H9 (cell line): Measurements from ENCODE around the gene VIPR2. TPM values are rescaled to one million over a fixed set of nuclear protein-coding genes. Genes with fewer than 3 reads are reported as not detected.

Experiments used
- DNase-seq: peaks from one replicate; pipeline ENCODE4 v3.0.0-alpha.2; 2017
- H2AFZ ChIP-seq: one replicate; pipeline ENCODE4 v1.6.1; 2013; ENCODE audit warnings: mild to moderate bottlenecking, low read length, control low read depth, moderate library complexity
- H2AK5ac ChIP-seq: 2 replicates; pipeline ENCODE4 v1.6.1; 2013; ENCODE audit warnings: low read length, control low read depth, mixed read lengths; ENCODE audit not compliant: insufficient read length
- H2BK120ac ChIP-seq: one replicate; pipeline ENCODE4 v1.6.1; 2013; ENCODE audit warnings: low read depth, mild to moderate bottlenecking, low read length, control low read depth, inconsistent platforms; ENCODE audit not compliant: poor library complexity, severe bottlenecking
- H2BK12ac ChIP-seq: 2 replicates; pipeline ENCODE4 v1.6.1; 2013; ENCODE audit warnings: low read length, control low read depth, mixed read lengths, low read depth; ENCODE audit not compliant: insufficient read length
- H2BK15ac ChIP-seq: 2 replicates; pipeline ENCODE4 v1.6.1; 2013; ENCODE audit warnings: low read depth, low read length, control low read depth
- H2BK20ac ChIP-seq: one replicate; pipeline ENCODE4 v1.6.1; 2013; ENCODE audit warnings: low read depth, mild to moderate bottlenecking, low read length, control low read depth, inconsistent platforms; ENCODE audit not compliant: poor library complexity, severe bottlenecking
- H2BK5ac ChIP-seq: 2 replicates; pipeline ENCODE4 v1.6.1; 2013; ENCODE audit warnings: low read length, control low read depth, mixed read lengths; ENCODE audit not compliant: insufficient read length
- H3K14ac ChIP-seq: 2 replicates; pipeline ENCODE4 v1.6.1; 2013; ENCODE audit warnings: low read length, control low read depth; ENCODE audit not compliant: insufficient read depth
- H3K18ac ChIP-seq: 2 replicates; pipeline ENCODE4 v1.6.1; 2013; ENCODE audit warnings: low read depth, mild to moderate bottlenecking, mixed read lengths, low read length, control low read depth; ENCODE audit not compliant: insufficient read length
- H3K23ac ChIP-seq: 2 replicates; pipeline ENCODE4 v1.6.1; 2013; ENCODE audit warnings: low read length, control low read depth, mixed read lengths, low read depth; ENCODE audit not compliant: insufficient read length
- H3K23me2 ChIP-seq: 2 replicates; pipeline ENCODE4 v1.6.1; 2013; ENCODE audit warnings: low read depth, mild to moderate bottlenecking, mixed read lengths, low read length, control low read depth; ENCODE audit not compliant: insufficient read length, poor library complexity, severe bottlenecking
- H3K27ac ChIP-seq: 2 replicates; pipeline ENCODE4 v1.5.1; 2013; ENCODE audit warnings: low read length, control low read depth, mixed read lengths, low read depth; ENCODE audit not compliant: insufficient read length
- H3K27me3 ChIP-seq: 2 replicates; pipeline ENCODE4 v1.6.1; 2013; ENCODE audit warnings: low read length, control low read depth, inconsistent platforms; ENCODE audit not compliant: insufficient read depth
- H3K4ac ChIP-seq: 2 replicates; pipeline ENCODE4 v1.6.1; 2013; ENCODE audit warnings: low read depth, mild to moderate bottlenecking, control low read depth, inconsistent platforms, low read length, moderate library complexity
- H3K4me1 ChIP-seq: 2 replicates; pipeline ENCODE4 v1.6.1; 2013; ENCODE audit warnings: low read length, control low read depth, inconsistent platforms; ENCODE audit not compliant: insufficient read depth
- H3K4me2 ChIP-seq: 2 replicates; pipeline ENCODE4 v1.6.1; 2013; ENCODE audit warnings: low read length, control low read depth, mixed read lengths; ENCODE audit not compliant: insufficient read length, insufficient read depth
- H3K56ac ChIP-seq: 2 replicates; pipeline ENCODE4 v1.6.1; 2013; ENCODE audit warnings: low read depth, mild to moderate bottlenecking, mixed read lengths, low read length, control low read depth; ENCODE audit not compliant: insufficient read length
- H3K79me1 ChIP-seq: 2 replicates; pipeline ENCODE4 v1.6.1; 2013; ENCODE audit warnings: low read depth, mild to moderate bottlenecking, moderate library complexity, low read length, control low read depth, inconsistent platforms; ENCODE audit not compliant: insufficient read depth, poor library complexity, severe bottlenecking
- H3K79me2 ChIP-seq: 2 replicates; pipeline ENCODE4 v1.6.1; 2013; ENCODE audit warnings: low read length, control low read depth, inconsistent platforms; ENCODE audit not compliant: insufficient read depth
- H3K9ac ChIP-seq: 2 replicates; pipeline ENCODE4 v1.6.1; 2013; ENCODE audit warnings: low read length, control low read depth, mixed read lengths; ENCODE audit not compliant: insufficient read length; ENCODE audit errors: extremely low read depth
- H3K9me3 ChIP-seq: one replicate; pipeline ENCODE4 v1.6.1; 2013; ENCODE audit warnings: low read depth, low read length, inconsistent platforms; ENCODE audit not compliant: control insufficient read depth
- H3T11ph ChIP-seq: one replicate; pipeline ENCODE4 v1.6.1; 2013; ENCODE audit warnings: mild to moderate bottlenecking, low read length, control low read depth, inconsistent platforms
- H4K20me1 ChIP-seq: one replicate; pipeline ENCODE4 v1.6.1; 2013; ENCODE audit not compliant: control insufficient read depth, insufficient read length, insufficient read depth
- H4K5ac ChIP-seq: 2 replicates; pipeline ENCODE4 v1.6.1; 2013; ENCODE audit warnings: low read depth, mild to moderate bottlenecking, mixed read lengths, low read length, control low read depth; ENCODE audit not compliant: insufficient read length
- H4K8ac ChIP-seq: replicated peaks from 2 replicates; pipeline ENCODE4 v1.6.1; 2013; ENCODE audit warnings: low read length, control low read depth, mixed read lengths, low read depth; ENCODE audit not compliant: insufficient read length
- H4K91ac ChIP-seq: 2 replicates; pipeline ENCODE4 v1.6.1; 2013; ENCODE audit warnings: low read depth, mild to moderate bottlenecking, moderate library complexity, mixed read lengths, low read length, control low read depth; ENCODE audit not compliant: insufficient read length
- H3K27ac Mint-ChIP-seq, 3 experiments: 2 replicates in 2 of 3; 3 replicates in 1 of 3; pipeline ENCODE4 v1.8.0; 2020 to 2021; ENCODE audit warnings: mixed read lengths in 3 of 3, mild to moderate bottlenecking in 1 of 3, moderate library complexity in 1 of 3
- H3K27me3 Mint-ChIP-seq: 2 replicates; pipeline ENCODE4 v1.8.0; 2021; ENCODE audit warnings: low read depth, mild to moderate bottlenecking, moderate library complexity, mixed read lengths
- H3K36me3 Mint-ChIP-seq, 3 experiments: 2 replicates in 2 of 3; 3 replicates in 1 of 3; pipeline ENCODE4 v1.8.0; 2020 to 2021; ENCODE audit warnings: low read depth in 3 of 3, mixed read lengths in 3 of 3; ENCODE audit not compliant: insufficient read depth in 1 of 3
- H3K4me1 Mint-ChIP-seq, 2 experiments: 2 replicates each; pipeline ENCODE4 v1.8.0; 2020; ENCODE audit warnings: mixed read lengths in 2 of 2
- H3K4me3 Mint-ChIP-seq, 2 experiments: 2 replicates in 1 of 2; 3 replicates in 1 of 2; pipeline ENCODE4 v1.8.0; 2020 to 2021; ENCODE audit warnings: mild to moderate bottlenecking in 2 of 2, mixed read lengths in 2 of 2, moderate library complexity in 1 of 2
- H3K9me3 Mint-ChIP-seq, 2 experiments: 2 replicates in 1 of 2; 3 replicates in 1 of 2; pipeline ENCODE4 v1.8.0; 2020; ENCODE audit warnings: mild to moderate bottlenecking in 2 of 2, mixed read lengths in 2 of 2, moderate library complexity in 1 of 2
- CTCF ChIP-seq: fragments of 200-600 bp; sonication (generic); conservative IDR thresholded peaks from 3 replicates; pipeline ENCODE4 v1.8.0; 2021; ENCODE audit warnings: antibody characterized with exemption, mild to moderate bottlenecking
- WGBS: extraction: QIAGEN DNeasy Blood & Tissue Kit; methylation state at CpG from one replicate; pipeline ENCODE4 v1.1.7; 2013; ENCODE audit warnings: missing lambda C conversion rate, low lambda C conversion rate, mixed read lengths; ENCODE audit not compliant: insufficient read length; ENCODE audit errors: extremely low coverage; 5-methylcytosine and 5-hydroxymethylcytosine counted together
- total RNA-seq: library from RNA; stranded (reverse); gene quantifications from 2 replicates; pipeline ENCODE4 v1.2.1, GENCODE V29; 2021

Gene VIPR2
- total RNA-seq, 1 experiment from 2014 or later: 1.6 TPM

GRCh38 chr7:159141167-159141566 is 3.5 kb downstream of the VIPR2 start:
- H3T11ph ChIP-seq: no peak overlapping the region
- no peak overlapping the region for H4K8ac ChIP-seq
- H3K27ac Mint-ChIP-seq: peak overlapping the region in 2 of 3 experiments; percentile 76 to 93; a peak in 4 of 7 replicates
- H3K23ac ChIP-seq: no peak overlapping the region
- H2AK5ac ChIP-seq: no peak overlapping the region
- H3K4me1 ChIP-seq: peaks cover 8% of the 10 kb centered on the region
- peak overlapping the region in 1 of 2 experiments; percentile 60; a peak in 2 of 5 replicates for H3K4me3 Mint-ChIP-seq
- peaks cover 2 to 25% (median 24%) of the 10 kb centered on the region in 3 experiments; a peak in 5 of 7 replicates for H3K36me3 Mint-ChIP-seq
- H2BK15ac ChIP-seq: no peak overlapping the region
- no peak overlapping the region for H2AFZ ChIP-seq
- H2BK12ac ChIP-seq: no peak overlapping the region
- no peak overlapping the region for H3K14ac ChIP-seq
- no peak overlapping the region for H3K56ac ChIP-seq
- peaks cover 24% of the 10 kb centered on the region; the same call in 1 of the 2 replicates for H3K27me3 ChIP-seq
- no peak overlapping the region for H3K27ac ChIP-seq
- H3K27me3 Mint-ChIP-seq: peaks cover 36% of the 10 kb centered on the region
- H3K9me3 Mint-ChIP-seq: peaks cover 4 to 12% of the 10 kb centered on the region in 2 experiments
- H3K4ac ChIP-seq: no peak overlapping the region
- H3K4me1 Mint-ChIP-seq: peaks cover 44 to 61% of the 10 kb centered on the region in 2 experiments
- peak; percentile 25 for DNase-seq
- H4K5ac ChIP-seq: no peak overlapping the region
- H2BK20ac ChIP-seq: no peak overlapping the region
- H2BK5ac ChIP-seq: no peak overlapping the region
- no CpG with 5 or more reads among the region's 14 CpGs for WGBS
- no peaks in the 10 kb centered on the region for H3K9me3 ChIP-seq
- no peaks in the 10 kb centered on the region for H3K79me2 ChIP-seq
- H3K79me1 ChIP-seq: no peaks in the 10 kb centered on the region
- no peak overlapping the region for H2BK120ac ChIP-seq
- peaks cover 12% of the 10 kb centered on the region for H3K23me2 ChIP-seq
- no peak overlapping the region for H3K4me2 ChIP-seq
- no peak for TF ChIP-seq CTCF
- H3K18ac ChIP-seq: no peak overlapping the region
- no peak overlapping the region for H4K91ac ChIP-seq
- no peaks in the 10 kb centered on the region for H4K20me1 ChIP-seq
- H3K9ac ChIP-seq: no peak overlapping the region
